Activated gamma-delta T cell (primary cell): ENCODE data around the gene COL4A4.

Experiments
- DNase-seq: peaks from one replicate; lab custom pipeline; 2025; lab: John Stamatoyannopoulos, UW

Gene COL4A4

DNA sequence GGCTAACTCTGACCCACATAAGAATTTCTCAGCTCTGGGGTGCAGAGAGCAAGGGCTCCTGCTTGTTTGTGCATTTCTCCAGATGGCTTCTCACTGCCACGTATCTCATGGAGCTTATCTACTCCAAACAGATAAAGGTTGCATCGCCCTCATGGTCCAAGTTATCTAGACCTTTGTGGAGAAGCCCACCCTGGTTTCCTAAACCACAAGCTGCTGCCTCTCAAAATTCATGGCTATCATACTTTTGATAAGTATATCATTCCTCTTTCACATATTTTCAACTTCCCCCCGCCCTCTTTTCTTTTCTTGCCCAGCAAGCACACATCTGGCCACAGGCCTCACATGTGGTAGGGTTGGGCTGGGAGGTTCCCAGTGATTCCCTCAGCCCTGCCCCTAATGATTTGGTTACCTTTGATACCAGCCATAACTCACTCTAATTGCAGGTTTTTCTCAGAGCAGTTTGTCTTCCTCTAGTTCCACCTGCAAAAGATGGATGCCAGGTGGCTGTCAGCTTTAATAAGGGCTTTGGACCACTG, 182.1 kb downstream of the COL4A4 start:
- no peak for DNase-seq

DNA sequence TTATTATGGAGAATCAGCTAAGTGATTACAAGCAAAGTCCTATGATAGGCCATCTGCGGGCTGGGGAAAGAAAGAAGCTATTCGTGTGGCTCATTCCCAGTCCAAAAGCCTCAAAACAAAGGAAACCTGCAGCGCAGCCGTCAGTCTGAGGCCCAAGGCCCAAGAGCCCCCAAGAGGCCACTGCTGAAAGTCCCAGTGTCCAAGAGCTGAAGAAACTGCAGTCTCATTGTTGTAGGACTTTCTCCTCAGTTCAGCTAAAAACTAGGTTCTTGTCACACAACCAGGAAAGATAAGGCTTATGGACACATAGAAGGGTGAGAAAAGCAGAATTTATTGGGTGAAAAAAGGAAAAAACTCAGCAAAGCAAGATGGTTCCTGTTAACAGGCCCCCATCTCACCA, 185.0 kb downstream of the COL4A4 start:
- no peak for DNase-seq

DNA sequence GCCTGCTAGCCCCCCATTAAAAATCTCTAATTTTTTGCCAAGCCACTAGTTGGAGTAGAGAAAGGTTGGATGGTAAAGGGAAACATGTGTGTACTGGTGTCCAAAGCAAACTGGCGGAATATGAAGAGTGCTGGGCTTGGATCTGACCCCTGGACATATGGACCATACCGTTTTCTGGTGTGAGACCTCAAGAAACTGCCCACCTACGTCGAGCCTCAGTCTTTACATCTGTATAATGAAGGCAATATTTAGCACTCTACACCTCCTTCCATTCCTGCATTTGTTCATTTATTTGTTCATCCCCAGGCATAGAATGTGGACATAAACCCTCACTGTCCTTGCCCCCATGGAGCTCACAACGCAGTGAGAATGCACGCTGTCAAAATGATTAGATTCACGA, 185.7 kb downstream of the COL4A4 start:
- DNase-seq = no peak

DNA sequence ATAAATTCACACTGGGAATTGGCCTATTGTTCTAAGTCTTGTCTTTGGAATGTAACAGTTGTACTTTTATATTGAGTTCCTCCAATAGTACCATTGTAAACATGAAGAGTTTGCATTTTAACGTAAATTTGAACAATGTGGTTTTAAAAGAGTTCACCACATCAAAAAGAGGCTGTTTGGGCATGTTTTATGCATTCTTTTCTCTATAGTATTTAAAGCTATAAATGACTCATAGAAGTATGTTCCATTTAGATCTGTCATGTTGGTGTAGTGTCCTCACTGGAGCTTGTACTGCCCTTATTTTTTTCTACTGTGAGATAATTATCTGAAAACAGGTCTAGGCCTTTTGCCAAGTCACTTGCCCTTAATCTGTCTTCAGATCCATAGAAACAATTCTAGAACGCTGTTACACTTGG, 186.2 kb downstream of the COL4A4 start:
- DNase-seq = no peak

DNA sequence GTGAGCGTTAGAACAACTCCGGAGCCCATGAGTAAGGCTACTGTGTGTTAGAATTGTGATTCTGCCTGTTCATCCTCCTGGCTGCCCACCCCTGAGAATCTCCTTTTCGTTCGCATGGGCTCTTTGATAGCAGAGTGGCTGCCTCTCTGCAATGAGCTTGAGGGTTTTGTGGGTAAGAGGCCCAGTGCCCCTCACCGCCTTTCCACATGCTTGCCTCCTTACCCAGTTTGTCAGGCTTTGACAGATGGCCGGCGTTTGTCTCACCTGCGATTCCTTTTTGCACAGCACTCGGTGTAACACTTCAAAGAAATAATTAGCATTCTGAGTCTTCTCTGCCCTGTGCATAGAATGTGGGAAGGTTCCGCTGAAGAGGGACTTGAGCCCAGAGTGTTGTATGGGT, 190.2 kb downstream of the COL4A4 start:
- no peak for DNase-seq

DNA sequence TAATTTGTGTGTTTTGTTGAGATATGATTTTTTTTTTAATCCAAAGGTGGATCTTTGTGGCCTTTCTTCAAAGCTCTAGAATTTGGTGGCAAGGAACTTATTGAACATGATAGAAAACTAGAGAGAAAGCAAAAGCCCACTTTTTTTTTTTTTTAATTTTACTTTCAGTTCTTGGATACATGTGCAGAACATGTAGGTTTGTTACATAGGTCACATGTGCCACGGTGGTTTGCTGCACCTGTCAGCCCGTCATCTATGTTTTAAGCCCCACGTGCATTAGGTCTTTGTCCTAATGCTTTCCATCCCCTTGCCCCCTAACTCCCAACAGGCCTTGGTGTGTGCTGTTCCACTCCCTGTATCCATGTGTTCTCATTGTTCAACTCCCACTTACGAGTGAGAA, 192.2 kb downstream of the COL4A4 start:
- no peak for DNase-seq

DNA sequence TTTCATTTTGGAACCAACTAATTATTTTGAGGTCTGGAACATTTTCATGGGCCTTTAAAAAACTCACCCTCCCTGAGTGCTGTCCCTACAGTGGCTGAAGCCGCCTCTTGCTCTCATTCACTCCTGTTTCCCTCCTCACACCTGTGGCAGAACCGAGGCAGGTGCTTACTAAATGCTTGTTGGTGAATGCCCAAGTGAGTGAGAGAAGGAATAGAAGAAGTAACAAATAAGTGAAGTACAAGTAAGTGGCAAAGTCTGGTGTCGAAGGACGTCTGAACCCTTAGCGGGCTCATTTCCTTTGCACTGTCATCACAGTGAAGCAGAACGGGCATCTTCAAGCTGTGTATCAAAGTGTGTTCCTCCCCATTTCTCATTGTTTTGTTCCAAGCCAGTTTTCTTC, 192.9 kb downstream of the COL4A4 start:
- no peak for DNase-seq

DNA sequence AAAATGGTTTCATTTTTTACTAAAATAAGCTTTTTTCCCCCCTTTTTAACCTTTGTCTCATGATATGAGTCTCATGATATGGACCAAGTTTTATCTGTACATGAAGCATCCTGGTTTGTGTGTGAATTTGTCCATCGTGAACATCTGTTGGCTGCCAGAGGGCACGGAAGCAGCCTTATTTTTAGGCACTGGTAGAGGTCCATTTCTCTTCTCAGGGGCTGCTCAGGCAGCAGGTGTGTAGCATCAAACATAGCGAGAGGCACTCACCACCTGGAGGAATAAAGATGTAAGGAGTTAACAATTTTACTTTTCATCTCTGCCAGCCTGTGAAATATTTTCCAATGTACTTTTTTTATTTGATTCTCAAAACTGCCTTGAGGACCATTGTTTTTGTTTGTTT, 193.6 kb downstream of the COL4A4 start:
- DNase-seq = no peak

DNA sequence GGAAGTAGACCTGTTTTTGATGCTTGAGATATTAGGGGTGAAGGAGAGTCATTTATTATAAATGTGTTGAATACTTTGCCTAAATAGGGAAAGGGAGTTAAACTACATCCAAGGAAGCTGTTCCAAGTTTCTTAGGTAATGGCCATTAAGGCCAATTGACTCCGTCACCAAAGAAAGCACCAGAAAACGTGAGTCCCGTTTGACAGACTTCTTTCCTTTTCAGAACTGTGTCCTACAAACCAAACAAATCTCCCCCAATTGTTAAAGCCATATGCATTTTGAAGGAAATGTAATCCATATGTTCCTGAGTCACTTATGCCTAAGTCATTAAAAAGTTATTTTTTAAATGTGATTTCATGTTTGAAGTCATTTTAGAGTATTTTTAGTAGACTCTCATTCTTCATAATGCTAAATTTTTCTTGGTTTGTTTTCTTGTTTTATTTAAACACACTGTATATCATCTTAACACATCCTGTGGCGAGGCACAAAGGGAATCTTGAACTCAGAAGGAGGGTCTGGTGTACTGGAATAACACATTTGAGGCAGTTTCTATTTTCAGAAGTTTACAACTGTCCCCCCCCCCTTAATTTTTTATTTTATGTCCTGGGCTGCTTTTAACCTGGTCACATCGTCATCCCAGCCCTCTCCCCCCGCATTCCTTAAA, 194.5 kb downstream of the COL4A4 start:
- DNase-seq = no peak

DNA sequence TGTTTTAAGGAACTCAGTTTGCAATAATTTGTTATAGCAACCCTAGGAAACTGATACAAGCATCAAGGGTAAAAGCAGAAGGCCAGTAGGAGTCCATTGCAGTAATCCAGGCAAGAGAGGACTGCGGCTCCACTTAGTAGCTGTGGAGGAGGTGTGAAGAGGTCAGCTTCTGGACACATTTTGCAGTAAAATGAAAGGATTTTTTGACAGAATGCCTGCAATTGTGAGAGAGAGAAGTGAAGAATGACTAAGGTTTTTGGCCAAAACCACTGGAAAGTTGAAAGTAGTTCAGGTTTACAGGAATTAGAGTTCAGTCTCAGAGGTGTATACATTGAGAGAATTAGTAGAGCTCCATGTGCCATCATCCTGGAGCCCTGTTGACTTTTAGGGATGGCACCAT, 198.6 kb downstream of the COL4A4 start:
- no peak for DNase-seq

DNA sequence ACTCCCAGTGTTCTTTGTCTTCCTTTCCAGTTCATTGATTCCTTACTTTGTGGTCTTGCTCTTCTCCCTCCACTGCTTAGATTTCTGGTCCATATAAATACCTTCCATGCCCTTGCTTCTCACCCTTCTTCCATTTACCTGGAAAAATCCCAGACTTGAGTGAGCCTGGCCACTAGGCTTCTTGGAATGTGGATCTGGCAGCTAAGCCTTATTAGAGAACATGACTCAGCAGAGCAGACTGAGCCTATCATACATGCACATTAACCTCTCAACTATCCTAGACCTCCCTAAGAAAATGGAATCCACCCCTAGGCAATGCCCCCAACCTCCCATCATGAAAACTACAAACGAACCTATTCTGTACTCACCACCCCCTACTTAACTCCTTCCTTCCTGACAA, 200.5 kb downstream of the COL4A4 start:
- DNase-seq = no peak

DNA sequence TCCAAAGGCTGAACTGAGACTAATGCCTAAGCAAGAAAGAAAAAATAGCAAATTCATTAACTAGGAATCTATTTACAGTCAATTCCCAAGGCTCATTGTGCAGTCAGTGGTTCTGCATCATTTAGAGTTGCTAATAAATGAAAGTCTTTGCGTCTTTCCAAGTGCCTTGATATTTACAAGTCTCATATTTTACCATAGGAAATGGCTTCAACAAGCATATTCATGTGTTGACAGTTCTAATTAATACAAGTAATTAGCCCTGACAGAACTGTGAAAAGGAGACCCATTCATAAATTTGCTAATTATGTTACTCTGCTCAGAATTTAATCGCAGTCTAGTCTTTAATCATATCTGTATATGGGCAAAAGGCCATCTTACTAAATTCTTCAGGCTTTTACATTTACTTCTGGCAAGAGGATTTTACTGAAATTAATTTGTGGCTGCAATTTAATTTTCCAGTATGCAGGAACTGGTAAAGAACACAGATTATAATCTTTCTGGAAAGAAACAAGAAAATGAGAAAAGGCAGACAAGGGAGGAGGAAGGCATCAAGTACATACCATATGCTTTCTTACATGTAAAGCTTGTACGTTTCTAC, 201.7 kb downstream of the COL4A4 start:
- DNase-seq = no peak

DNA sequence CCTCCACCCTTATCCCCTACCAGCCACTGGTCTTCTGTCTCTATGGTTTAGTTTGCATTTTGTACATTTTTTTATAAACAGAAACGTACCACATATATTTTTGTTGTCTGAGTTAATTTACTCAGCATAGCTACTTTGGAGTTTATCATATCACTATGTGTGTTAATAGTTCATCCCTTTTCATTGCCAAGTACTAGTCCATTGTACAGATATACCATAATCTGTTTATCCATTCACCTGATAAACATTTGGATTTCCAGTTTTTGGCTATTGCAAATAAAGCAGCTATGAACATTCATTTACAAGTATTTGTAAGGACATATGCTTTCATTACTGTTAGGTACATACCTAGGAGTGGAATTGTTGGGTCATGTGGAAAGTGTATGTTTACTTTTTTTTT, 204.6 kb downstream of the COL4A4 start:
- no peak for DNase-seq

DNA sequence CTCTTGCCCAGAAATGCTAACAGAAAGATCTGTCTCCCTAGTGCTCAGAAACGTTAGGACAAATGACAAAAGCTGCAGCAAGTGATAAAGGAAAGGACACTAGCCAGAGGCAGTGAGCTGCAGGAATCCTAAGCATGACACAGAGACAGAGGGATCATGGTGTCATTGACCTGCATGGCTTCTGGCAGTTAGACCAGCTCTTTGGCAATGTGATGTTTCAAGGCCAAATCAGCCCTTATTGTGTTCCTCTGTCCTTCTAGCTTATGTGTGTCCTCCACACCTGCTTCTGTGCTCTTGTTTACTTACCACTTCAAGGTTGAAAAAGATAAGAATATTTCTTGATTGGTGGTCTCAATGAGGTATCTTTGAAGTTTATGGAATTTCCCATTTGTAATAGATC, 207.3 kb downstream of the COL4A4 start:
- DNase-seq = no peak

DNA sequence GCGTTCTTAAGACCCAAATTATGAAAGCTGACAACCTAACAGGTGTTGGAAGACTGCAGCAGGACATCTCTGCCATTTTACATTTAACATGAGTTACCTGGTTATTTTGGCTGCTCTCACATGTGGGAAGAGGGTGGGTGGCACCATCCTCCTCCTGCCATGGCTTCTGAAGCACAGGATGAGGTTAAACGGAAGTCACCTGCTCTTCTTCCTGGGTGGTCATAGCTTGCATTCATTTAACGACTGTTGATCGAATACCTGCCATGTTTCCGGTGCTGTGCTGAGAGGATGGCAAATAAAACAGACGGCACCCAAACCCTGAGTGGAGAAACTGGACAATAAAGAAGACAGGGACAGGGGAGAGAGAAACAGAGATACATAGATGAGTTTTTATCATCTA, 210.2 kb downstream of the COL4A4 start:
- DNase-seq = no peak

DNA sequence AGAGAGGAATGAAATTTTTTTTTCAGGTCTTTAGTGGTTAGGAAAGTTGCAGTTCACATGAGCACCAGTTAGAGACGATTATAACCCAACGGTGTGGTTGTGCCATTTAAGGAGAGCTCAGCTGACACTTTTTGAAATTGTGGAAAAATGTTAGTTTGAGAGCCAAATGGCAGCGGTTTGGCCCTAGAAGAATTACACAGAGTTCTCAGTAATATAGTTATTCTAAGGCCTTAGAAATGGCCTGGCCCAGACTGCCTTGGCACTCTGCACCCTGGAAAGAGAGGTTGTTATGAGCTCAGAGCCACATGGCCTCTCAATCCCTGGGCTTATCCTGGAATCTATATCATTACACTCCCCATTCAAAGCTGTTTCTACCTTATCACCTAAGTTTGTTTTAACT, 210.8 kb downstream of the COL4A4 start:
- DNase-seq = no peak
